ENCODE data around the gene PLEKHG2.
A peak's percentile ranks its signal among the peaks of the same experiment; 100 is the strongest.

- TF ChIP-seq CTCF (IDR thresholded peaks at IDR 0.05; ENCODE audit: poor library complexity) (peak; percentile 95), EZH2phosphoT487 (IDR thresholded peaks at IDR 0.05; ENCODE audit: low read depth, severe bottlenecking, unreplicated experiment) (no peak), EZH2 (IDR thresholded peaks at IDR 0.05; ENCODE audit: borderline replicate concordance) (no peak)
Measured at GRCh38 chr19:39411832-39412099, 703 bp upstream of the PLEKHG2 start.
